CD4-positive, alpha-beta T cell treated with Interleukin-6 for 4 hours (primary cell): Measurements from ENCODE around the gene TPPP2.

Experiments
- DNase-seq: peaks from one replicate; pipeline ENCODE4 v3.0.0-alpha.2; 2020; ENCODE audit warnings: mixed read lengths

The TPPP2 gene

DNA sequence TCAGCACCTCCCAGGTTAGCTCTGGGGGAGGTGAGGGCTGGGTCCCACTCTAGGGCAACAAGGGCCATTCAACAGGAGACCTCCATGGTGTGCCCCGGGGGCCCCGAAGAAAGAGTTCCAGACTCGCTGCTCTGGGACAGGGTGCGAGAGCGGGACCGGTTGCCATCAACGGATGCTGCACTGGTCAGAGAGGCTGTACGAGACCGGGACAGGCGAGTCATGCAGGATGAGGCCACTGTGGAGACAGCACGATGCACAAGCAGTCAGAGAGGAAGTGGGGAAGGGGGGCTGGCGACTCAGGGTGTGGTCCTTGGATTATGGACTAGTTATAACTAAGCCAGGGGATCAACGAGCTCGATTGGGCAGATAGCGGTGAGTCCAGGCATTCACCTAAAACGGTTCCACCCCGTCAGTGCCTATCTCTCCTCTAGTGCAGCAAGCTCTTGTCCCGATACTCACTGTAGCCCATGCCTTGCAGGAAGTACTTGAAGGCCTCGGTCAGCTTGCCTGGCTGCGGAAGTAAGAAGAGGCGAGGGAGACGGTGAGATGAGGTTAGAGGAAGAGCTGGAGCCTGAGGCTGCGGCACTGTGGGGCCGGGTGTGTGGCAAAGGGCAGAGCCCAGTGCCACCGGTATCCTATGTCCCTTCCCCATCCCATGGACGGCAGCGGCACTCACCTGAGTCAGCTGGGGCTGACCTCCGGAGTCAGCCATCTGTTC, 12.3 kb upstream of the TPPP2 start:
- DNase-seq = no peak

DNA sequence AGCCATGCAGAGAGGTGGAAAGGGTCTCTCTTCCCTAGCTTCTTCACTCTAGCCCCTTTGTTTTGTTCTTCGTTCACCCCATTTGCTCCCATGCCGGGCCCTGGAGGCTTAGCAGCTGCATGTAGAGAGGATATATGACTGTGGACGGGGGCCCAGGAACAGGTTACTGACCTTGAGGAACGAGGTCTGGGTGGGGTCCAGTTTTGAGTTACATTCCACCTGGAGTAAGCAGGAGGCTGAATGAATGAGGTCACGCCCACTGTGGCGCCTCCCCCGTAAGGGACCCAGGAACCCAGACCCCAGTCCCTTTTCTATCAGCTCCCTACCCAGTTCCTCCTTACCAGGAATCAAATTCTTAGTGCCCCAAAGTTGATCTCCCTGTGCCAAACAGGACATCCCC, 11.7 kb upstream of the TPPP2 start:
- no peak for DNase-seq

DNA sequence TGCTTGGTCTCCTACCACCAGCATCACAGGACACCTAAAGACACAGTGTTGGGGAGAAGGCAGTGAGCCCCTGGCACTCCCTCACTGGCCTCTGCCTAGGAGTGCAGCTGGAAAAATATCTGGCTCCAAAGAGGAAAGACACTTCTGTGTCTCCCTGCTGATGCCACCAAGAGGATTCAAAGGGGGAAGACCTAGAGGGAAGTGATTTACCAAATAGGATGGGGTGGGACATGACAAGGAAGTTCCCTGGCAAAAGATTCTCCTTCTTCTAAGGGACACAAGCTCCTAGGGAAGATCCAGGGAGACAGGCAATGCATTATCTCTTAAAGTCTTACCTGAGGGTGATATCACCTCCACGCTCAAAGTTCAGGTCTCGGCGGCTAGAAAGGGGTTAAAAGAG, 11.2 kb upstream of the TPPP2 start:
- DNase-seq = no peak

DNA sequence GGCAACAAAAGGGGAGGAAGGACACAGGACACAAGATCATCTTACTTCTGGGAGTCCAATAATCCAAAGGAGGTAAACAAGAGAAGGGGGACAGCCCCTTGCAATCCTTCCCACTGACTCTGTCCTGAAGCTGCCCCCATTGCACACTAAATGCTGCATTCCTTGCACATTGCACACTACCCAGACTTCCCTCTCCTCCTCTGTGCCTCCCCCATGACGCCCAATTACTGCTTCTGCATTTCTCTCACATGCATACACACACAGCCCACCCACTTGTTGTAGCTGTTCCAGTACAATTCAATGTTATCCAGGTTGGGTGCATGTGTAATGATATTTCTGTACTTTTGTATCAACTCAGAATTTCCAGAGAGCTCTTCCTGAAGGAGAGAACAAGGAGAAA, 10.7 kb upstream of the TPPP2 start:
- DNase-seq = no peak

DNA sequence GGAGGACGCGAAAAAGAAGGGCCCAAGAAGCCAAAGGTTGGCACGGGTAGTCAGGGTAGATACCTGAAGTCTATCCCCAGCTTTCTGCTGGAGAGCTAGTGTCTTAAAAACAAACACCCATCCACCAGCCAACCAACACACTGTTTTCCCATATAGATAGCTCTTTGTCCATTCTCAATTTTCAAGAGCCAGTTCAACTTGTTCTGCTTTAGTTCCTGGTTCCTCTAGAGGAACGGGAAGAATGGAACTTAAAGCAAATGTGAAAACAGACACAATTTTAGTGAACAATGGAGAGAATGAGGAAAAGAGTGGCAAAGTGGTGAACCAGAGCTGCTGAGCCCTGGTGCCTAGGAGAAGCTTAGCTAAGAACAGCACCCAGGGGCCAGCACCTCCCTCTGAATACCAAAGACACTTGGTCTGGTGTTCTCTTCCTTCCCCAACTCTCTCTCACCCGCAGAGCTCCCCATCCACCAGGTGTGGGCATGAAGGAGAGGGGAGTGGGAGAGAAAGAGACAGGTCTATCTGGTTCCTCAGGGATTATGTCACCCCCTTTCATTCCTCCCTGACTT, 9.0 kb upstream of the TPPP2 start:
- no peak for DNase-seq

DNA sequence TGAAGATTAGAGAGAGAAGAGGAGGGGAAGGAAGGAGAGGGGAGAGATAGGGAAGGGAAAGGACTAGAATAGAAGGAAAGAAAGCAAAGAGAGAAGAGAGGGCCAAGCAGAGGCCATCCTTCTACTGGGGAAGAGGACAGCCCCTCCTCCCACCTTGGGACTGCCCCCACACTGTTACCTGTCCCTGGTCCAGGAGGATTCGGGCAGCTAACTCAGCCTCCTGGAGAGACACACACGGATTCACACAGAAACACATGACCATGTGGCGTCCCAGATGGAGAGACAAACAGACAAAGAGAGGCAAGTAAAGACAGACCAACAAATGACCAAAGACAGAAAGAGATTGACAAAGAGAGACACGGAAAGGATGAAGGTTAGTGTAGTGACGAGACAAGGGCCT, 7.3 kb upstream of the TPPP2 start:
- DNase-seq = no peak

DNA sequence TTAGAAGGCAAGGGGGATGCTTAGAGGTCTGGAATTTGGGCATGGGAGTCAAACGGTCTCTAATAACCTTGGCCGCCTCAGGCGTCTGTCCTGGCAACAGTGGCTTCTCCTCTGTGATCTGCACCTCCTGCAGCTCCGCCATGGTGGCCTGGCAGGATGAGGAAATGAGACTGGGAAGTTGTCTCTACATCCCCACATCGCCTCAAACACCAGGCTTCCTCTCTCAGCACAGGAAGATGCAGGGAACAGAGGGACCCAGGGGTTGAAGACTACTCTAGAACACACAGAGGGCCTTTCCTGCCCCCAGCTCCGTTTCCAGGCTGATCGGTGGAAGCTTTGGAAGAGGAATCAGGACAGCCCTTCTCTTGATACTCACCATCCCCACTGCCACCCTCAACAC, 6.8 kb upstream of the TPPP2 start:
- DNase-seq = no peak

DNA sequence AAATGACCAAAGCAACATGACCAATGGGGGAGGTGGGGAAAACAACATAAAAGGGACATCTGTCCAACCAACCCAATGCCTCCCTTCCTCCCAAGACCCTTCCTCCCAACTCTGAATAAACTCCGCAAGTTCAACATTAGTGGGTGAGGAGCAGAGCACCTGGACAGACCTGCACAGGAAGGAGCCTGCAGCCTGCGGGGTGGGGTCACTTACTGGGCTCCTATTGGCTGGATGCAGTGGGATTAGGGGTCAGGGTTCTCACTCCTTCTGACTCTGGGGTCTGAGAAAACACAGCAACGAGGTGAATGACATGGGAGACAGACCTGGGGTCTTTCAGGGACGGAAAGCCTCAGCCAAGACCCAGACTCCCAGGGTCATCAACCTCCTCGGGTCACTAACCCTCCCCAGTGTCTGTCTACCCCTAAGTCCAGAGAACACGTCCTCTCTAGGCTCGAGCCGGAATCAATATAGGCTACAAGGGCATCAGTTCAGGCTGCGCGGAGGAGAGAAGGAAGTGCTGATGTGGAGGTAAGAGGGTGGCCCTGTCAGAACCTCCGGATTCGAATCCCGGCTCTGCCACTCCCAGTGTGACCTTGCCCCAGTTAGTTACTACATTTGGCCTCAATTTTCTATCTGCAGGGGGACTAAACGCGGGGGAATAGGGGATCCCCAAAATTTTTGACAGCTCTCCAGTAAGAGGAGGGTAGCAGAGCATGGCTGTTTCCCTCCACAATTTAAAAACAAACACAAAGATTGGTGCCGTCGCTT, 6.0 kb upstream of the TPPP2 start:
- DNase-seq = peak; percentile 45

DNA sequence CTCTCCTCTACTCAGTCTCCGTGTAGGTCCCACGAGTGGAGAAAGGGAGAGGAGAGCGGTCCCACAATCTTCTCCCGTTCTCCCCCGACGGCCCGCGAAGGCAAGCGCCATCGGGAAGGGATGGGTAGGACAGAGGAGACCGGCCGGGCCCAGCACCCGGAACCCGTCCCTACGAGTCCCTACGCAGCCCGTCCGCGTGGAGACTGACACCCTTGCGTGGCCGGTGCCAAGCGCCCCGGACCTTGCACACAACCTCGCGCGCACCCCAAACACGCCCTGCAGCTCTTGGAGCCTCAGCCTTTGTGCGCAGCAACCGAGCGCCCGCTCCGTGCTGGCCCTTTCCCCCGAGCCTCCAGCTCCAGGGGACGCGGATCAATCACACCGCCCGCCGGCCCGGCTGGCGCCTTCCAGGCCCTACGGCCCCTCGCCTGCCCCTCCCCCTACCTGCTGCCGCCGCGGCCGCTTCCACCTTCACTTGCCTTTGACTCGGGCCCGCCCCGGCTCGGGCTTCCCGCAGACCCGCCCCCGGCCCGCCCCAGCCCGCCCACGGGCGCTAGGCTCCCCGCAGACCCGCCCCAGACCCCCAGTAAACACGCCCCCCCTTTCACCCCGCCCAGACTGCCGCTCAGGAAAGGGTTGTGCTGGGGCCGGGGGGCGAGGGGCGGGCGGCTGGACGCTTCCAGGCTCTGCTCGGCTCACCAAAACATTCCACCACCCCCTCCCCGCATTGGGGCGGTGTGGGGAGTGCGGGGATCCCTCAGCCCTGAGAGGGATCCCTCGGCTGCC, 5.2 kb upstream of the TPPP2 start, which contains the start of gene NDRG2:
Gene NDRG2, minus strand, starts transcription at position 477 of the 786 bp plus-strand sequence. CDS start 1,746 bp downstream, outside the sequence.
- DNase-seq = peak; percentile 90

DNA sequence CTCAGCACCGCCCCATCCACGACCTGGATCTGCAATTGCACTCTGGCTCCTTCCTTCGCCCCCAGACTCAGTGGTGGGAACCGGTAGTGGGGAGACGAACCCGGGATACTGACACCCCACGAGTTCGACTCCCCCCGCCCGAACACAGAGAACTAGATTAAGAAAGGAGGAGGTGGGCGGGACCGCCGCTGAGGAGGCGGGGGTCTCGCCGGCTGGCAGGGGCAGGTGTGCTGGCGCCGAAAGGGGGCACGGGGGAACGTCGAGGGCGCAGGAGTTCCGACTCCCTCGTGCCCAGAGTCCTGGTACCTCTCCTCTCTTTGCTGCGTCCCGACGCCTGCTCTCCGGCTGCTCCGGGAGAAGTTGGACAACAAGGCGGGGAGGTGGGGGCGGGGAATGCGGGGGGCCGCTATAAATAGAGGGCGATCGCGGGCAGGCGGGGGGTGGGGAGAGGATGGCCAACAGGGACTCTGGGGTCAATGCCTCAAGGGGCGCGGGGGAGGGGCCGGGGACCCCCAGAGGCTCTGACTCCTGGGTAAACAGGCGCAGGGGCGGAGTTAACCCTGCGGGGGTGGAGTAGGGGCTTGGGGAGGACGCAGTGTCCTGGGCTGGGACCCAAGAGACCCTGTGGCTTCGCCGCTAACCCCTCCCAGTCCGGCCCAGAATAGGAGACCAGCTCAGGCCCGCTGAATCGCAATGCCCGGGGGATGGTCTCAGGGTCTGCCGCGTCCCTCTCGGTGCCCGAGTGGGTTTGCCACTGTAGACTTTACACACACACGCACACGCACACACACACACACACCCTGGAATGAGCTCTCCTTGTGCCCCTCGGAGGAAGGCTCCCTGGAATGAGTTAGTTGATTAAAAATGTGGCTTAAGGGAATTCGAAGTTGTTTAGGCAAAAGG, 4.4 kb upstream of the TPPP2 start:
- DNase-seq = no peak

DNA sequence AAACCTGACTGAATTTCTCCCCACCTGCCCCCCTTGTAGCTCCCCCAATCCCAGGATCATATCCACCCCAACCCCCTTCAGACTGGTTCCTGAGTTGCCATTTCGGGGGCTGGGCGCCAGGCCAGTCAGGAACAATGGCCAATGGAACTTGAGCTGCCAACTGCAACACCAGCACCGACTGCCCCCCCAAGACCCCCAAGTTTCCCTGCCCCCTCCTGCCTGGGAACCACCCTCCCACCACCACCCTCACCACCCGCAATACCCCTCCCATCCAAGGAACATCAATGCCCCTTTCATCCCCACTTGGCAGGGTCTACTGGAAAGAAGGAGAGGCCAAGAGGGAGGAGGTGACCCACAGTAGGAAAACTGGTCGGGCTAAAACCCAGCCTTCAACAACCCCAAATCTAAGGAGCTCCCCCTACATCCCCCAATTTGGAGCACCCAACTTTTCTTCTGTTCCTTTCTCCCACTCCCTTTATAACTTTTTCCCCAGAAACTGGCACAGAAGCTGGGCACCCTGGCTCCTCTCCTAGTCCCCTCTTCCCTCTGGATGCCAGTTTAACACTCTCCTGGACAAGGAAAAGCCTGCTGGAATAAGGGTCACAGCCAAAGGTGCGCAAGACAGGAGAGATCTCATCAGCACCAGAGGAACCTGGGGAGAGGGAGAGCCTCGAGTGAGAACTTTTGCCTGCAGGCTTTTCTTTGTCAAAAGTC, 3.6 kb upstream of the TPPP2 start:
- no peak for DNase-seq

DNA sequence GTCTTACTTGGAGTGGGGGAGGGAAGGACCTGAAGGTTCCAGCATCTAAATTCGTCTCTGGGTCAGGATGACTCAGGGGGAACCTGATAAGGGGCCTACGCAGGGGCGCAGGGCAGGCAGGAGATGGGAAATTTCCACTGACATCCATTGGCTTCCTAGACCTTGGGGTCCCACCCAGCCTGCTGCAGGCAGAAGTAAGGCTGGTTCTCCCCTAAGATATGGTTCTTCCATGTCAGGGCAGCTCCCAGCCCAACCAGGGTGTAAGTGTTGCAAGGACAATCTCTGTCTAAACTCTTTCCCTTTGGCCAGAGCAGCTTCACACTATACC, 3.1 kb upstream of the TPPP2 start:
- DNase-seq = no peak

DNA sequence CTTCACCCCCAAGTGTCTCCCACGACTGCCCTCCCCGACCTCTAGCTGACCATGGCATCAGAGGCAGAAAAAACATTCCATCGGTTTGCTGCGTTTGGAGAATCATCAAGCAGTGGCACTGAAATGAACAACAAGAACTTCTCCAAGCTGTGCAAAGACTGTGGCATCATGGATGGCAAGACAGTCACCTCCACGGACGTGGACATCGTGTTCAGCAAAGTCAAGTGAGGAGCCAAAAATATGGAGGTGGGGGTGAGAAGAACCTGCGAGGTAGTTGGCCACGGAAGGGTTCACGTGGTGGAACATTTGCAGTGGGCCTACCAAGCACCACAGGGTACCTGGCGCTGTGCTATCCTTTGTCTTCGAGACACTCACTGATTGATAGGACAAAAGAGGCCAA, 514 bp downstream of the TPPP2 start:
- no peak for DNase-seq

DNA sequence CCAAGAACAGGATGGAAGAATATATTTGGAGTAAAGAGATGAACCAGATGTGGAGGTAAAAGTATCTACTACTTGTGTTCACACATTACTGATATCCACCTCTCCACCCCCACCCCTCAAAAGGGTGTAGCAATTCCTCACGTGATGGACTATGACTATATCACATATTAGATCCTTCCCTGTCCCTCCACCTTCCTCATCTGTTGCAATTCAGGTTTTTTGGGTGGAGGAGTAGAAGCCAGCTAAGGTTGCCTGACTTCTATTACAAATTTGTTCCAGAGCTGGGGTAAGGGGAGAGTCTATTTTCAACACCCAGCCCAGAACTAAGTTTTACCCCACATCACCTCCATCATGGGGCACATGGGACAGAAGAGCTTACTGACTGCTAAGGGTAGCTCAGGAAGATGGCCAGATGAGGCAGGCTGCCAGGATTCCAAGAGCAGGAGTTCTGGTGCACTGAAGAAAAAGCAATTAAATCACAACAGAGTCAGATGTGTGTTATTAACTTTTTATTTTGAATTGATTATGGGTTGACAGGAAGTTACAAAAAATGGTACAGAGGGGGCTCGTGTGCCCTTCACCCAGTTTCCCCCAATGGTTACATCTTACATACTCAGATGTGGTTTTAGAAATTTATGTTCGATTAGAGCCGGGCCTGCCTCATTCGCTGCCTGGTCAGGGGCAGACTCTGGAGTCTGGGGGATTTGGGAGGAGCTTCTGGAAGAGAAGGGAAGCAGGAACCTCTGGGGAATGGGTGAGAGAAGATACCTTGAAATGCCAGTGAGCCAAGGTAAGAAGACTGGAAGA, 2.5 kb downstream of the TPPP2 start:
- no peak for DNase-seq

DNA sequence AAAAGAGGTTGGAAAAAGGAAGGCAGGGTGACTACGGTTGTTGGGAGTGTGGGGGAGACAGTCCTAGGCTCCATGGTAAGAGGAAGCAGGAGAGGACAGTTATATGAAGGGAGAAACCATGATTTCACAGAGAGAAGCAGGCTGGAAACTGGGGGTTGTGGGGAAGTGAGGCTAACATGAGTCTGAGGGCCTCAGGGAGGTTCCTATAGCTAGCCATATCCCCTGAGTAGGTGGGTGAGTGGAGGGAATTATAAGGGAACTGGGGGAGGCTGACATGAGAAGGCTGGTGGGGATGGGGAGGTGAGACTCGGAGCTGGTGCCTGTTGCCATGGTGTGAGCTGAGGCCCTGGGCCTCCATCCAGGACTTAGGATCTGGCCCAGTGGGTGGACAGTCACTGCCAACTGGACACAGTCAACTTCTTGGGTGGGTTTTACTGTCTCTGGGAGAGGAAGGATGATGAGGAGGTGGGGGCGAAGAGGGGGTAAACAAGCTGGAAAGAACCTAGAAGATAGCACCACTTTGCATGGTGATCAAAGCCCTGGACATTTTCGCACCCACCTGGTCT, 3.2 kb downstream of the TPPP2 start:
- DNase-seq = no peak

DNA sequence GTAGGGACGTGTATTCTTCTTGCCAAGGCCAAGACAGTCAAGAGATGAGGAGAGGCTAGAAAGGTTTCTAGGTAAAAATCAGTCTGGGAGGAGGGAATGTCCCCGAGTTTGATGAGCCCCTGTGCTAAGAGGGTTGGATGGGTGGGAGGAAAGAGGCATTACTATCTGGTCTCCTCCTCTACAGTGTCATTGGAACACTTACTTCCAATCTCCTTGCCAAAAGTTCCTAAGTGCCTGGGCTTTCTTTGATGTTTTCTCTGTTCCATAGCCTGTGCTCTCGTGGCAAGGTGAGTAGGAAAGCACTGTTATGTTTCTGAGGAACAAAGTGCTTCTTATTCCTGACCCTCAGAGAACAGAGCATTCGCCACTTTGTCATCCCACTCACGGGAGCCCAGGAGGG, 4.7 kb downstream of the TPPP2 start, which contains the start of gene RNASE13:
Gene RNASE13, minus strand, starts transcription at position 101 of the 400 bp plus-strand sequence. CDS start 519 bp downstream, outside the sequence.
- DNase-seq = no peak

DNA sequence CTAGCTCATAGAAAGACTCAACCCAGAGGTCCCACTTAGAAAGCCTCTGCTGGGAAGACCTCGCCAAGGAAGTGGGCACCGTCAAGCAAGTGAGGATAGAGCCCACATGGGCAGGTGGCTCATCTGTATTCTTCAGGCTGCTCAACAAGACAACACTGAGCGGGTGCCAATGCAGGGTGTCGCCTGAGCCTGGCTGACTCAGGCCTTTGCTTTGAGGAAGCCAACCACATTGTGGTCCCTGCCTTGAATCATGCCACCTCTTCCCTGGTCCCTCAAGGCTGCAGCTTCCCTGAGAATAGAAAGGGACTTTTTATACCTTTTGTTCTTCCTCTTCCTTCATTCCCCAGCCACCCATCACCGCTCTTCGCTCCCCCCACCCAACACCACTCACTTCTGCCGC, 6.7 kb downstream of the TPPP2 start:
- DNase-seq = no peak

DNA sequence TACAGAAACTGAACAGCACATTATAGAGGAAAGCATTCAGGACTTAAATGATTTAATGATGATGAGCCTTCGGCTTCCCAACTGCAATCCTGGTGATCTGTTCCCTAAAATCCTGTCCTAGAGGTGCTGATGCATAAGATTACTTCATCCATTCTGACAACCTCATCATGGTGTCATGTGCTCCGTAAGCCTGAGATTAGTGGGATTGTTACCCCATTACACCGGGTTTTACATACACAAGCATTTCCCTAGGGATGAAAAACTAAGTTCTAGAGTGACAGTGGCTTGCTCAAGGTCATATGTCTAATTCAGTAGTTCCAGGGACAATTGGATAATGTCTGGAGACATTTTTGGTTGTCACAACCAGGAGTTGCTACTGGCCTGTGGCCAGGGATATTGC, 7.1 kb downstream of the TPPP2 start:
- DNase-seq = no peak

DNA sequence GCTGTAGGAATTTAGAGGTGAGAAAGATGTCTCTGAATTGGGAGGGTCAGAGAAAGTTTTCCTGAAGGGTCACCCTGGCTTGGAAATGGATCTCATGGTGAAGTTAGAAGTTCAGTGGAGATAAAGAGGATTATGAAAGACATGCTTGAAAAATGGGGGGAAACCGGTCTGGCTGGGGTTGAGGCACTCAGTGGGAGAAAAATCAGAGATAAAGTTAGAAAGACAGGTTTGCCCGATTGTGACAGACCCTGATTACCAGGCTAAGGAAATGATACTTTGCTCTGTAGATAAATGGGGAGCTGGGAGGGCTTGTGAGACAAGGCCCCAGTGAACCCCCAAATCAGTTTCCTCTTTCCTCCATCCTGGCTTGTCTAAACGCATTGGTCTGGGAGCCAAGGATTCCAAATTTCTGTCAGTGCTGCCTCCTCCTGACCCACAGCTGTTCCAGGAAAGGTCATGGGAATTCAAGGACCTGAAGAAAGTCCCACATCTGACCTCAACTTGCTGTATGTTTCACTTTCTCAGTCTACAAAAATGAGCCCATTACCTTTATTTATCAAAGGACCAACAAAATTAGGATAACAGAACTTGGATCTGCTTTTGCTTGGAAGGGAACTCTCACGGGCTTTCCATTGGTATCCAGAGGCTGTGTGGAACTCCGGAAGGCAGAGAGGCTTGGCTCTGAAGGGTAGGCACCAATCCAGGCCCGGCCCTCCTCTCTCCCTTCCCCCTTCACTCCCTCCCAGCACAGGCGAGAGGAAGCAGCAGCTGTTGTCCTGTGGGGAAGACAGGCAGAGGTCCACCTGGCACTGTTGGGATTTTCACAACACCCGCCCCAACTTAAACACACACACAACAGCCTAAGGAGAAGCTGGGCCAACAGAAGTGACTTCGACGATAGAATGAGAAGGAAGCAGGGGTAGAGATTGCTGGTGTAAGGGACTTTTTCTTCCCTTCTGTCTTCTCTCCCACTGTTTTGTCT, 8.7 kb downstream of the TPPP2 start:
- DNase-seq = no peak
